A549 (cell line): ENCODE measurements around the gene FBP2. TPM values are rescaled to one million over a fixed set of nuclear protein-coding genes. Genes with fewer than 3 reads are reported as not detected.

Experiments used
- ATAC-seq, 2 experiments: fragments of 200-7000 bp in 1 of 2; fragments of >200 bp in 1 of 2; cut with Nextera tagmentation in 1 of 2; cut with Tn5 transposase in 1 of 2; 3 replicates each; pipeline versions ENCODE4 v1.8.0 to v1.9.1; 2018 to 2020; ENCODE audit warnings: mild to moderate bottlenecking in 1 of 2, moderate library complexity in 1 of 2
- CTCF ChIA-PET: fragments of 300-600 bp; sonication (Branson Sonifier 250); formaldehyde crosslinking; extraction: SDS; loops from one replicate; lab custom pipeline; 2021; ENCODE audit warnings: antibody characterized with exemption, inconsistent platforms; lab: Yijun Ruan, JAX
- POLR2A ChIA-PET: fragments of 350-600 bp; formaldehyde crosslinking; extraction: SDS; loops from one replicate; lab custom pipeline; 2021; ENCODE audit warnings: antibody characterized with exemption, inconsistent platforms; lab: Yijun Ruan, JAX
- DNase-seq, 2 experiments: peaks; one replicate each; pipeline versions ENCODE4 v3.0.0 to v3.0.0-alpha.2; 2011 to 2016; ENCODE audit warnings: low read depth in 1 of 2, low spot score in 1 of 2
- FAIRE-seq: peaks from 2 replicates; lab custom pipeline; 2011; peaks lifted over from hg19 to GRCh38; lab: Jason Lieb, UNC
- H3K27ac ChIP-seq, 2 experiments: fragments of >200 bp; sonication (Bioruptor Twin); formaldehyde crosslinking; 3 replicates each; pipeline ENCODE4 v1.5.1; 2016 to 2017
- H3K4me1 ChIP-seq: fragments of >200 bp; sonication (Bioruptor Twin); formaldehyde crosslinking; 3 replicates; pipeline ENCODE4 v1.6.1; 2016
- H3K4me2 ChIP-seq: fragments of >200 bp; sonication (Bioruptor Twin); formaldehyde crosslinking; 3 replicates; pipeline ENCODE4 v1.6.1; 2016
- H3K4me3 ChIP-seq: fragments of >200 bp; sonication (Bioruptor Twin); formaldehyde crosslinking; 3 replicates; pipeline ENCODE4 v1.5.1; 2016
- H3K9me3 ChIP-seq: fragments of >200 bp; sonication (Bioruptor Twin); formaldehyde crosslinking; 3 replicates; pipeline ENCODE4 v1.6.1; 2016
- BHLHE40 ChIP-seq: IDR thresholded peaks from 2 replicates; pipeline ENCODE4 v1.6.1; 2012; ENCODE audit warnings: low read depth, low read length, inconsistent platforms
- E2F6 ChIP-seq: IDR thresholded peaks from 2 replicates; pipeline ENCODE4 v1.6.1; 2012; ENCODE audit warnings: low read depth, borderline replicate concordance
- EHMT2 ChIP-seq: fragments of 200-600 bp; sonication (generic); IDR thresholded peaks from 2 replicates; pipeline ENCODE4 v1.6.1; 2016; ENCODE audit warnings: antibody characterized with exemption, low read depth, mild to moderate bottlenecking, moderate library complexity
- ESRRA ChIP-seq: fragments of 150-350 bp; IDR thresholded peaks from 2 replicates; pipeline ENCODE4 v1.6.1; 2014; ENCODE audit warnings: mild to moderate bottlenecking, low read length, borderline replicate concordance
- FOXS1 ChIP-seq: fragments of 250-450 bp; sonication (Bioruptor Pico); IDR thresholded peaks from 2 replicates; pipeline ENCODE4 v1.5.0; 2020; ENCODE audit warnings: mild to moderate bottlenecking, moderate library complexity
- HEYL ChIP-seq: fragments of 250-450 bp; sonication (Bioruptor Pico); IDR thresholded peaks from 2 replicates; pipeline ENCODE4 v1.8.0; 2021; ENCODE audit warnings: mild to moderate bottlenecking, moderate library complexity
- HOXB5 ChIP-seq: fragments of 250-450 bp; sonication (Bioruptor Pico); IDR thresholded peaks from 2 replicates; pipeline ENCODE4 v1.5.0; 2020; ENCODE audit warnings: mild to moderate bottlenecking, moderate library complexity
- JUN ChIP-seq, 2 experiments: fragments of >200 bp; sonication (Bioruptor Twin); formaldehyde crosslinking; IDR thresholded peaks; 2 replicates in 1 of 2; 3 replicates in 1 of 2; pipeline ENCODE4 v1.6.1; 2016 to 2017
- JUNB ChIP-seq: fragments of >200 bp; sonication (Bioruptor Twin); formaldehyde crosslinking; IDR thresholded peaks from 2 replicates; pipeline ENCODE4 v1.6.1; 2016
- KDM1A ChIP-seq: fragments of 200-600 bp; sonication (generic); IDR thresholded peaks from 2 replicates; pipeline ENCODE4 v1.6.1; 2016; ENCODE audit warnings: low read depth, mild to moderate bottlenecking
- NFE2L2 ChIP-seq: fragments of 150-350 bp; conservative IDR thresholded peaks from 2 replicates; pipeline ENCODE4 v1.6.1; 2014; ENCODE audit warnings: low read length
- PBX3 ChIP-seq: IDR thresholded peaks from 2 replicates; pipeline ENCODE4 v1.6.1; 2012
- PHF8 ChIP-seq: fragments of 200-600 bp; sonication (generic); IDR thresholded peaks from 2 replicates; pipeline ENCODE4 v1.6.1; 2016; ENCODE audit warnings: low read depth, mild to moderate bottlenecking, antibody characterized with exemption, moderate library complexity, borderline replicate concordance
- POLR2A ChIP-seq: IDR thresholded peaks from 2 replicates; pipeline ENCODE4 v1.6.1; 2012; ENCODE audit warnings: mild to moderate bottlenecking, low read length
- RCOR1 ChIP-seq: fragments of 150-350 bp; IDR thresholded peaks from 2 replicates; pipeline ENCODE4 v1.6.1; 2014; ENCODE audit warnings: antibody characterized with exemption, low read length, low read depth
- REST ChIP-seq: fragments of 200-600 bp; sonication (generic); IDR thresholded peaks from 2 replicates; pipeline ENCODE4 v1.6.1; 2016; ENCODE audit warnings: antibody characterized with exemption, mild to moderate bottlenecking, moderate library complexity
- SMC3 ChIP-seq: fragments of >200 bp; sonication (Bioruptor Twin); formaldehyde crosslinking; IDR thresholded peaks from 3 replicates; pipeline ENCODE4 v1.6.1; 2018; ENCODE audit warnings: inconsistent platforms
- TFCP2L1 ChIP-seq: fragments of 250-450 bp; sonication (Bioruptor Pico); IDR thresholded peaks from 2 replicates; pipeline ENCODE4 v1.5.0; 2021; ENCODE audit warnings: mild to moderate bottlenecking
- ZFP36 ChIP-seq: fragments of 450-650 bp; IDR thresholded peaks from 2 replicates; pipeline ENCODE4 v1.6.1; 2014; ENCODE audit warnings: borderline replicate concordance; ENCODE audit not compliant: partially characterized antibody
- WGBS: methylation state at CpG from one replicate; pipeline ENCODE4 v1.1.6; 2017; ENCODE audit errors: missing lambda C conversion rate; 5-methylcytosine and 5-hydroxymethylcytosine counted together
- polyA plus RNA-seq, 4 experiments: library from polyadenylated mRNA; depleted of rRNA in 3 of 4; stranded (reverse); fragments of >200 nt; fragmentation: RNase III in 1 of 4; extraction: RNeasy Plus Mini Kit Qiagen cat#74134 plus additional on column Dnase treatment in 1 of 4; gene quantifications; 2 replicates in 3 of 4; 3 replicates in 1 of 4; pipeline ENCODE4 v1.2.3, GENCODE V29; 2011 to 2017
- TF ChIP-seq, protein P1 (sequence below): fragments of >200 bp; sonication (Bioruptor Twin); formaldehyde crosslinking; IDR thresholded peaks from 3 replicates; pipeline ENCODE4 v1.5.1; 2016
- TF ChIP-seq, protein P2 (sequence below): IDR thresholded peaks from 2 replicates; pipeline ENCODE4 v1.6.1; 2012
- TF ChIP-seq, protein P3 (sequence below): fragments of 250-450 bp; sonication (Bioruptor Pico); IDR thresholded peaks from 2 replicates; pipeline ENCODE4 v1.5.0; 2020; ENCODE audit warnings: low read depth, mild to moderate bottlenecking, moderate library complexity
- TF ChIP-seq, protein P4 (sequence below): fragments of >200 bp; sonication (Bioruptor Twin); formaldehyde crosslinking; IDR thresholded peaks from 3 replicates; pipeline ENCODE4 v1.6.1; 2016

FBP2 gene
- polyA plus RNA-seq, 2 of the 4 experiments (the other 2 are of a cell fraction): not detected

DNA sequence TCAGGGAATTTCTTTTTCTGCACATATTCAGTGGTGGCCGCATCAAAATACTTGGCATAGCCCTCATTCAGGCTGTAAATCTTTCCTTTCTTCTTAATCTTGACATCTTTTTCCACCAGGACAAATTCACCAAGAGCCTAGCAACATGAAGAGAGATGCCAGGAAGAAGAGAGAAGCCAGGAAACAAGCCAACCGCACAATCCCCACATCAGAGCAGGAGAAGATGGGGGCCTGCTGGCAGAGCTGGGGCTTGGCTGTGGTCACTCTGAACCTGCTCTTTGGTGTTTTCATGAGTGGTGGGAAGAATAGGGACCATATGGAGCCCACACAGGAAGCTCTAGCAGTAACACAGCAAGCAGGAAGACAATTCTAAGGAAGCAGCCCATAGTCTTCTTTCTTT lies 26.4 kb downstream of the FBP2 start:
- no peak overlapping the region for H3K4me2 ChIP-seq
- H3K4me3 ChIP-seq: no peak overlapping the region
- no peaks in the 10 kb centered on the region for H3K9me3 ChIP-seq
- no peak for FAIRE-seq
- DNase-seq: no peak
- POLR2A ChIA-PET: no interaction called here
- CTCF ChIA-PET: interaction anchor here (1.4 kb wide), 1 partner anchor 13 kb away, joined by 4 read pairs; the partner anchor contains the start of gene PCAT7
- no peaks in the 10 kb centered on the region for H3K4me1 ChIP-seq
- WGBS: 76% methylated on average over 2 of the region's 2 CpGs
- ATAC-seq: no peak
- no peak overlapping the region for H3K27ac ChIP-seq
- TF ChIP-seq, protein P1, sequence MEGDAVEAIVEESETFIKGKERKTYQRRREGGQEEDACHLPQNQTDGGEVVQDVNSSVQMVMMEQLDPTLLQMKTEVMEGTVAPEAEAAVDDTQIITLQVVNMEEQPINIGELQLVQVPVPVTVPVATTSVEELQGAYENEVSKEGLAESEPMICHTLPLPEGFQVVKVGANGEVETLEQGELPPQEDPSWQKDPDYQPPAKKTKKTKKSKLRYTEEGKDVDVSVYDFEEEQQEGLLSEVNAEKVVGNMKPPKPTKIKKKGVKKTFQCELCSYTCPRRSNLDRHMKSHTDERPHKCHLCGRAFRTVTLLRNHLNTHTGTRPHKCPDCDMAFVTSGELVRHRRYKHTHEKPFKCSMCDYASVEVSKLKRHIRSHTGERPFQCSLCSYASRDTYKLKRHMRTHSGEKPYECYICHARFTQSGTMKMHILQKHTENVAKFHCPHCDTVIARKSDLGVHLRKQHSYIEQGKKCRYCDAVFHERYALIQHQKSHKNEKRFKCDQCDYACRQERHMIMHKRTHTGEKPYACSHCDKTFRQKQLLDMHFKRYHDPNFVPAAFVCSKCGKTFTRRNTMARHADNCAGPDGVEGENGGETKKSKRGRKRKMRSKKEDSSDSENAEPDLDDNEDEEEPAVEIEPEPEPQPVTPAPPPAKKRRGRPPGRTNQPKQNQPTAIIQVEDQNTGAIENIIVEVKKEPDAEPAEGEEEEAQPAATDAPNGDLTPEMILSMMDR: no peak
- no peak for TF ChIP-seq FOXS1 (CRISPR knock-in tag)
- TF ChIP-seq REST: no peak
- no peak for TF ChIP-seq PHF8
- no peak for TF ChIP-seq POLR2A
- TF ChIP-seq JUNB: no peak
- TF ChIP-seq EHMT2: no peak
- no peak for TF ChIP-seq E2F6
- TF ChIP-seq, protein P2, sequence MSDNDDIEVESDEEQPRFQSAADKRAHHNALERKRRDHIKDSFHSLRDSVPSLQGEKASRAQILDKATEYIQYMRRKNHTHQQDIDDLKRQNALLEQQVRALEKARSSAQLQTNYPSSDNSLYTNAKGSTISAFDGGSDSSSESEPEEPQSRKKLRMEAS: no peak
- TF ChIP-seq ZFP36: no peak
- TF ChIP-seq JUN (IDR thresholded peaks at IDR 0.05): no peak
- no peak for TF ChIP-seq TFCP2L1
- TF ChIP-seq SMC3: no peak

- ATAC-seq: no peak
- H3K27ac ChIP-seq: no peak overlapping the region
- no peak for FAIRE-seq
- ChIA-PET POLR2A (no interaction called here), CTCF (interaction anchor here (1.4 kb wide), 2 partner anchors 12 to 16 kb away, joined by 3 to 4 read pairs; partner anchors contain the start of gene PCAT7)
- no peak for DNase-seq
- H3K4me1 ChIP-seq: no peaks in the 10 kb centered on the region
- no peak for TF ChIP-seq BHLHE40
- no peak for TF ChIP-seq ESRRA
- no peak for TF ChIP-seq RCOR1
- TF ChIP-seq ZFP36: no peak
- TF ChIP-seq REST: no peak
- no peak for TF ChIP-seq HEYL (CRISPR knock-in tag)
- TF ChIP-seq, protein P3, sequence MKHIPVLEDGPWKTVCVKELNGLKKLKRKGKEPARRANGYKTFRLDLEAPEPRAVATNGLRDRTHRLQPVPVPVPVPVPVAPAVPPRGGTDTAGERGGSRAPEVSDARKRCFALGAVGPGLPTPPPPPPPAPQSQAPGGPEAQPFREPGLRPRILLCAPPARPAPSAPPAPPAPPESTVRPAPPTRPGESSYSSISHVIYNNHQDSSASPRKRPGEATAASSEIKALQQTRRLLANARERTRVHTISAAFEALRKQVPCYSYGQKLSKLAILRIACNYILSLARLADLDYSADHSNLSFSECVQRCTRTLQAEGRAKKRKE (CRISPR knock-in tag): no peak
- no peak for TF ChIP-seq FOXS1 (CRISPR knock-in tag)
- no peak for TF ChIP-seq TFCP2L1
- TF ChIP-seq NFE2L2: no peak
- no peak for TF ChIP-seq HOXB5 (CRISPR knock-in tag)
- TF ChIP-seq, protein P4, sequence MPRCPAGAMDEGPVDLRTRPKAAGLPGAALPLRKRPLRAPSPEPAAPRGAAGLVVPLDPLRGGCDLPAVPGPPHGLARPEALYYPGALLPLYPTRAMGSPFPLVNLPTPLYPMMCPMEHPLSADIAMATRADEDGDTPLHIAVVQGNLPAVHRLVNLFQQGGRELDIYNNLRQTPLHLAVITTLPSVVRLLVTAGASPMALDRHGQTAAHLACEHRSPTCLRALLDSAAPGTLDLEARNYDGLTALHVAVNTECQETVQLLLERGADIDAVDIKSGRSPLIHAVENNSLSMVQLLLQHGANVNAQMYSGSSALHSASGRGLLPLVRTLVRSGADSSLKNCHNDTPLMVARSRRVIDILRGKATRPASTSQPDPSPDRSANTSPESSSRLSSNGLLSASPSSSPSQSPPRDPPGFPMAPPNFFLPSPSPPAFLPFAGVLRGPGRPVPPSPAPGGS: no peak
- no peak for TF ChIP-seq KDM1A
- TF ChIP-seq PHF8: no peak
- TF ChIP-seq PBX3: no peak
- H3K4me3 ChIP-seq: no peak overlapping the region
- H3K4me2 ChIP-seq: no peak overlapping the region
- no peaks in the 10 kb centered on the region for H3K9me3 ChIP-seq
These were observed 27.1 kb downstream of the FBP2 start for GRCh38 chr9:94566550-94566949.
